IMR-90 (cell line): ENCODE data around the gene CHIC1. TPM values are rescaled to one million over a fixed set of nuclear protein-coding genes. Genes with fewer than 3 reads are reported as not detected.

Source experiments
- ATAC-seq: fragments of 200-7000 bp; cut with Tn5 transposase; 2 replicates; pipeline ENCODE4 v1.9.1; 2020; ENCODE audit warnings: low read depth, mild to moderate bottlenecking, moderate library complexity
- BruUV-seq: library from RNA; stranded (reverse); fragments of 400-500 nt; replicated peaks from 2 replicates; lab custom pipeline; 2021; lab: Mats Ljungman, UMichigan
- CTCF ChIA-PET: fragments of 300-600 bp; formaldehyde crosslinking; extraction: SDS; loops from one replicate; lab custom pipeline; 2021; ENCODE audit warnings: antibody characterized with exemption; lab: Yijun Ruan, JAX
- POLR2A ChIA-PET: fragments of 300-600 bp; sonication (Branson Sonifier 250); formaldehyde crosslinking; loops from one replicate; lab custom pipeline; 2022; ENCODE audit warnings: antibody characterized with exemption; ENCODE audit not compliant: unreplicated experiment; lab: Charles Lee
- DNase-seq: peaks from one replicate; pipeline ENCODE4 v3.0.0; 2013
- H2AFZ ChIP-seq: replicated peaks from 2 replicates; pipeline ENCODE3; 2013; ENCODE audit warnings: low read length, mild to moderate bottlenecking; ENCODE audit not compliant: poor library complexity
- H2AK5ac ChIP-seq: 2 replicates; pipeline ENCODE4 v1.6.1; 2013; ENCODE audit warnings: low read depth, low read length, inconsistent platforms
- H2AK9ac ChIP-seq: replicated peaks from 2 replicates; pipeline ENCODE3; 2013; ENCODE audit warnings: mild to moderate bottlenecking, low read depth, low read length, moderate library complexity; ENCODE audit not compliant: poor library complexity
- H2BK120ac ChIP-seq: 2 replicates; pipeline ENCODE4 v1.6.1; 2013; ENCODE audit warnings: low read depth, low read length, inconsistent platforms
- H2BK15ac ChIP-seq: 3 replicates; pipeline ENCODE4 v1.6.1; 2013; ENCODE audit warnings: low read depth, low read length, inconsistent platforms
- H2BK20ac ChIP-seq: 2 replicates; pipeline ENCODE4 v1.6.1; 2013; ENCODE audit warnings: low read depth, mild to moderate bottlenecking, inconsistent platforms, low read length, moderate library complexity
- H2BK5ac ChIP-seq: 2 replicates; pipeline ENCODE4 v1.6.1; 2013; ENCODE audit warnings: mild to moderate bottlenecking, low read depth, low read length, inconsistent platforms; ENCODE audit not compliant: poor library complexity, severe bottlenecking
- H3K14ac ChIP-seq: replicated peaks from 2 replicates; pipeline ENCODE4 v1.6.1; 2013; ENCODE audit warnings: low read depth, low read length, inconsistent platforms
- H3K18ac ChIP-seq: 2 replicates; pipeline ENCODE4 v1.6.1; 2013; ENCODE audit warnings: low read depth, low read length, control low read depth
- H3K23ac ChIP-seq: 2 replicates; pipeline ENCODE4 v1.6.1; 2013; ENCODE audit warnings: low read depth, low read length, inconsistent platforms
- H3K27ac ChIP-seq: 2 replicates; pipeline ENCODE4 v1.5.1; 2013; ENCODE audit warnings: mild to moderate bottlenecking, control low read depth, low read length; ENCODE audit not compliant: insufficient read depth
- H3K27me3 ChIP-seq: 2 replicates; pipeline ENCODE4 v1.6.1; 2013; ENCODE audit warnings: low read length; ENCODE audit not compliant: control insufficient read depth, insufficient read depth
- H3K36me3 ChIP-seq: 2 replicates; pipeline ENCODE4 v1.6.1; 2013; ENCODE audit warnings: low read length, mixed read lengths; ENCODE audit not compliant: control insufficient read depth, insufficient read depth
- H3K4ac ChIP-seq: 2 replicates; pipeline ENCODE4 v1.6.1; 2013; ENCODE audit warnings: low read depth, low read length, inconsistent platforms
- H3K4me1 ChIP-seq: 2 replicates; pipeline ENCODE4 v1.6.1; 2013; ENCODE audit warnings: low read length, mixed read lengths; ENCODE audit not compliant: control insufficient read depth, insufficient read depth
- H3K4me2 ChIP-seq: 2 replicates; pipeline ENCODE4 v1.6.1; 2013; ENCODE audit warnings: low read depth, mild to moderate bottlenecking, control low read depth, low read length, moderate library complexity
- H3K4me3 ChIP-seq: 2 replicates; pipeline ENCODE4 v1.5.1; 2013; ENCODE audit warnings: low read depth, mild to moderate bottlenecking, control low read depth, low read length, moderate library complexity; ENCODE audit not compliant: insufficient read depth
- H3K56ac ChIP-seq: 2 replicates; pipeline ENCODE4 v1.6.1; 2013; ENCODE audit warnings: low read length, inconsistent platforms; ENCODE audit not compliant: insufficient read depth; ENCODE audit errors: extremely low read depth
- H3K79me1 ChIP-seq, 2 experiments: 2 replicates each; pipeline ENCODE4 v1.6.1; 2013; ENCODE audit warnings: low read length in 2 of 2, inconsistent platforms in 1 of 2, low read depth in 1 of 2
- H3K9ac ChIP-seq: 2 replicates; pipeline ENCODE4 v1.6.1; 2013; ENCODE audit warnings: low read depth, low read length, control low read depth
- H3K9me1 ChIP-seq: 2 replicates; pipeline ENCODE4 v1.6.1; 2013; ENCODE audit warnings: low read length, inconsistent platforms; ENCODE audit not compliant: insufficient read depth
- H3K9me3 ChIP-seq: 2 replicates; pipeline ENCODE4 v1.6.1; 2013; ENCODE audit warnings: low read length; ENCODE audit not compliant: control insufficient read depth, insufficient read depth
- H4K20me1 ChIP-seq: 2 replicates; pipeline ENCODE4 v1.6.1; 2013; ENCODE audit warnings: low read length, inconsistent platforms; ENCODE audit not compliant: insufficient read depth
- H4K5ac ChIP-seq: 2 replicates; pipeline ENCODE4 v1.6.1; 2013; ENCODE audit warnings: mild to moderate bottlenecking, low read depth, low read length, control low read depth
- H4K8ac ChIP-seq, 2 experiments: 2 replicates each; pipeline ENCODE4 v1.6.1; 2013; ENCODE audit warnings: low read depth in 2 of 2, low read length in 2 of 2, control low read depth in 1 of 2, inconsistent platforms in 1 of 2
- H4K91ac ChIP-seq: 2 replicates; pipeline ENCODE4 v1.6.1; 2013; ENCODE audit warnings: low read depth, low read length, inconsistent platforms; ENCODE audit not compliant: insufficient read depth
- CEBPB ChIP-seq: IDR thresholded peaks from 2 replicates; pipeline ENCODE4 v1.6.1; 2012; ENCODE audit warnings: low read depth, low read length, improper control_type of control experiment
- FOS ChIP-seq: fragments of 150-350 bp; IDR thresholded peaks from 2 replicates; pipeline ENCODE4 v1.6.1; 2016; ENCODE audit warnings: low read depth, low read length
- MAFK ChIP-seq: IDR thresholded peaks from 2 replicates; pipeline ENCODE4 v1.6.1; 2012; ENCODE audit warnings: low read depth, low read length, improper control_type of control experiment
- MAZ ChIP-seq: IDR thresholded peaks from 2 replicates; pipeline ENCODE4 v1.6.1; 2012; ENCODE audit warnings: low read depth, mild to moderate bottlenecking, low read length, improper control_type of control experiment, moderate library complexity, borderline replicate concordance
- MXI1 ChIP-seq: IDR thresholded peaks from 2 replicates; pipeline ENCODE4 v1.6.1; 2012; ENCODE audit warnings: low read depth, mild to moderate bottlenecking, low read length, moderate library complexity, borderline replicate concordance
- POLR2A ChIP-seq: IDR thresholded peaks from 2 replicates; pipeline ENCODE4 v1.6.1; 2012; ENCODE audit warnings: mild to moderate bottlenecking, low read depth, low read length
- RCOR1 ChIP-seq: IDR thresholded peaks from 2 replicates; pipeline ENCODE4 v1.6.1; 2012; ENCODE audit warnings: mild to moderate bottlenecking, low read length, improper control_type of control experiment; ENCODE audit not compliant: insufficient replicate concordance
- WGBS, 2 experiments: methylation state at CpG; one replicate each; pipeline versions ENCODE4 v1.1.5 to v1.1.7; 2013; ENCODE audit warnings: missing lambda C conversion rate in 2 of 2; ENCODE audit not compliant: insufficient read length in 1 of 2; ENCODE audit errors: extremely low coverage in 2 of 2; 5-methylcytosine and 5-hydroxymethylcytosine counted together
- dilution Hi-C: fragments of 300-500 bp; cut with HindIII; formaldehyde crosslinking; loops from one replicate; pipeline ENCODE4 v1.14.3; 2018; ENCODE audit warnings: low sequenced_read_pairs; ENCODE audit not compliant: unreplicated experiment
- in situ Hi-C: fragments of 300-500 bp; cut with MboI; formaldehyde crosslinking; loops from 3 replicates; pipeline ENCODE4 v1.14.3; 2019; ENCODE audit warnings: low sequenced_read_pairs, inconsistent platforms, mixed read lengths
- intact Hi-C: fragments of 100-400 bp; cut with micrococcal nuclease; formaldehyde crosslinking; loops from 2 replicates; pipeline ENCODE4 v1.10.0; 2022
- polyA plus RNA-seq, 3 experiments: library from polyadenylated mRNA; depleted of rRNA; stranded (reverse); fragments of >200 nt; gene quantifications; 2 replicates each; pipeline ENCODE4 v1.2.3, GENCODE V29; 2012; ENCODE audit warnings: low replicate concordance in 1 of 3
- total RNA-seq: library from RNA; depleted of rRNA; stranded (reverse); fragments of >200 nt; gene quantifications from 2 replicates; pipeline ENCODE4 v1.2.3, GENCODE V29; 2012

The CHIC1 gene
- total and polyA plus RNA-seq, 2 of the 4 experiments (the other 2 are of a cell fraction): 4.0 to 7.3 TPM

DNA sequence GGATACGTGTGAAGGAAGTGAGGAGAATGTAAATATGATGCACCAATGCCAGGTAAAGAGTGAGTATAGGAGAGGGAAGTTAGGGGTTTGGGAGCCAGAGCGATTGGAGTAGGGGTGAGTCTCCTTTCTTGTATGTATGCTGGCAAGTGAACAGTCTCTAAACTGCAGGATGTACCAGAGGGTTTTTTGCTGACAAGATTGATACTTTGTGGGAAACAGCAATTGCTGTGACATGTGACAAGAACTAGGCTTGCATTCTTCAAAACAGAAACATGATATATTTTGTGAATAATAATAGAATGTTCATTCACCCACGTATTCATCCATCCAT lies 706 bp downstream of the CHIC1 start:
- ATAC-seq: peak; percentile 24
- peak overlapping the region; percentile 96 for H2AFZ ChIP-seq

More for the DNA sequence above, 706 bp downstream of the CHIC1 start:
- dilution Hi-C loops: no loop called here
- ChIA-PET CTCF (interaction anchor here (0.6 kb wide), 1 partner anchor 59 kb away, joined by 3 read pairs; no protein-coding TSS in a partner anchor), POLR2A (no interaction called here)
- no TSS peak for BruUV-seq
- Histone ChIP-seq H3K23ac (peak overlapping the region; percentile 13; the same call in 1 of the 2 replicates), H4K20me1 (no peaks in the 10 kb centered on the region), H3K27me3 (no peaks in the 10 kb centered on the region), H3K9me3 (no peaks in the 10 kb centered on the region), H3K56ac (no peak overlapping the region), H3K4me3 (peak overlapping the region; percentile 95), H4K8ac (peak overlapping the region; percentile 95 to 96), H3K4me1 (no peaks in the 10 kb centered on the region), H4K91ac (0 out of 2 replicates have a peak overlapping the region, but pooled peaks have one; percentile 96), H2BK5ac (peak overlapping the region; percentile 3), H3K9me1 (no peaks in the 10 kb centered on the region; the same call in 1 of the 2 replicates), H3K18ac (peak overlapping the region; percentile 22; the same call in 1 of the 2 replicates), H2BK20ac (no peak overlapping the region), H4K5ac (peak overlapping the region; percentile 92; the same call in 1 of the 2 replicates), H3K27ac (peak overlapping the region; percentile 96; the same call in 1 of the 2 replicates), H3K9ac (peak overlapping the region; percentile 85), H3K14ac (peak overlapping the region; percentile 42), H3K4ac (peak overlapping the region; percentile 26), H3K4me2 (peak overlapping the region; percentile 83), H2BK120ac (no peak overlapping the region), H3K36me3 (no peaks in the 10 kb centered on the region), H2AK5ac (no peak overlapping the region), H3K79me1 (peaks cover 0 to 7% of the 10 kb centered on the region in 2 experiments; a peak in 2 of 4 replicates), H2BK15ac (no peak overlapping the region), H2AK9ac (no peak overlapping the region)
- TF ChIP-seq POLR2A (no peak), CEBPB (no peak), FOS (no peak), MXI1 (no peak), RCOR1 (no peak), MAZ (no peak), MAFK (no peak)
- WGBS, 2 experiments: no CpG with 5 or more reads among the region's 3 CpGs
- in situ Hi-C loops: no loop called here
- no peak for DNase-seq
- intact Hi-C loops: no loop called here
